Liver (tissue), 9 donors: ENCODE data around the gene KDM5C. TPM values are rescaled to one million over a fixed set of nuclear protein-coding genes. Genes with fewer than 3 reads are reported as not detected.

Source experiments
- DNase-seq: peaks from one replicate; pipeline ENCODE4 v3.0.0-alpha.2; 2017; ENCODE audit warnings: low spot score
- H3K27ac ChIP-seq, 2 donors: one replicate each; pipeline ENCODE4 v1.7.0; 2013; ENCODE audit warnings: inconsistent platforms in 2 of 2, low read length in 2 of 2, control low read depth in 1 of 2, low read depth in 1 of 2, mild to moderate bottlenecking in 1 of 2
- H3K27me3 ChIP-seq, 4 donors: one replicate each; pipeline versions ENCODE4 v1.6.1 to v1.7.0; 2013; ENCODE audit warnings: low read length in 3 of 4, inconsistent platforms in 1 of 4, mild to moderate bottlenecking in 1 of 4, moderate library complexity in 1 of 4; ENCODE audit not compliant: control insufficient read depth in 4 of 4, insufficient read depth in 4 of 4
- H3K36me3 ChIP-seq, 4 donors: one replicate each; pipeline versions ENCODE4 v1.6.1 to v1.7.0; 2013; ENCODE audit warnings: low read length in 3 of 4, mild to moderate bottlenecking in 3 of 4, low read depth in 1 of 4, moderate library complexity in 1 of 4; ENCODE audit not compliant: control insufficient read depth in 4 of 4, insufficient read depth in 3 of 4
- H3K4me1 ChIP-seq, 4 donors: one replicate each; pipeline versions ENCODE4 v1.6.1 to v1.7.0; 2013; ENCODE audit warnings: low read length in 3 of 4, mild to moderate bottlenecking in 3 of 4, moderate library complexity in 1 of 4; ENCODE audit not compliant: control insufficient read depth in 4 of 4, insufficient read depth in 4 of 4
- H3K4me3 ChIP-seq, 3 donors: one replicate each; pipeline versions ENCODE4 v1.6.1 to v1.7.0; 2013; ENCODE audit warnings: low read length in 3 of 3, control low read depth in 1 of 3, low read depth in 1 of 3, mild to moderate bottlenecking in 1 of 3
- H3K9ac ChIP-seq, 2 donors: one replicate each; pipeline ENCODE4 v1.7.0; 2013; ENCODE audit warnings: low read length in 2 of 2, mild to moderate bottlenecking in 2 of 2, moderate library complexity in 2 of 2, control low read depth in 1 of 2, low read depth in 1 of 2
- H3K9me3 ChIP-seq, 4 donors: one replicate each; pipeline versions ENCODE4 v1.6.1 to v1.7.0; 2013; ENCODE audit warnings: low read length in 3 of 4; ENCODE audit not compliant: control insufficient read depth in 4 of 4
- FOXA1 ChIP-seq: IDR thresholded peaks from 2 replicates; pipeline ENCODE4 v1.6.1; 2016; ENCODE audit warnings: antibody characterized with exemption
- FOXA2 ChIP-seq: IDR thresholded peaks from 2 replicates; pipeline ENCODE4 v1.6.1; 2016; ENCODE audit warnings: antibody characterized with exemption
- GABPA ChIP-seq, 2 donors: IDR thresholded peaks in 1 of 2; conservative IDR thresholded peaks in 1 of 2; 2 replicates each; pipeline ENCODE4 v1.6.1; 2016; ENCODE audit warnings: antibody characterized with exemption in 2 of 2, mild to moderate bottlenecking in 1 of 2, moderate library complexity in 1 of 2
- HNF4A ChIP-seq, 2 donors: conservative IDR thresholded peaks; 2 replicates each; pipeline ENCODE4 v1.6.1; 2016; ENCODE audit warnings: antibody characterized with exemption in 2 of 2, mild to moderate bottlenecking in 2 of 2
- JUND ChIP-seq, 2 donors: IDR thresholded peaks; 2 replicates each; pipeline ENCODE4 v1.6.1; 2016; ENCODE audit warnings: antibody characterized with exemption in 2 of 2
- NR2F2 ChIP-seq: IDR thresholded peaks from 2 replicates; pipeline ENCODE4 v1.6.1; 2016; ENCODE audit warnings: antibody characterized with exemption
- RAD21 ChIP-seq, 2 donors: IDR thresholded peaks; 2 replicates each; pipeline ENCODE4 v1.6.1; 2016; ENCODE audit warnings: antibody characterized with exemption in 2 of 2, mild to moderate bottlenecking in 2 of 2
- RXRA ChIP-seq, 2 donors: IDR thresholded peaks; 2 replicates each; pipeline ENCODE4 v1.6.1; 2017 to 2018; ENCODE audit warnings: antibody characterized with exemption in 2 of 2, mild to moderate bottlenecking in 1 of 2
- SP1 ChIP-seq: IDR thresholded peaks from 2 replicates; pipeline ENCODE4 v1.6.1; 2018; ENCODE audit warnings: antibody characterized with exemption, mild to moderate bottlenecking
- TAF1 ChIP-seq: conservative IDR thresholded peaks from 2 replicates; pipeline ENCODE4 v1.6.1; 2016; ENCODE audit warnings: antibody characterized with exemption, mild to moderate bottlenecking
- YY1 ChIP-seq: IDR thresholded peaks from 2 replicates; pipeline ENCODE4 v1.6.1; 2016; ENCODE audit warnings: antibody characterized with exemption, mild to moderate bottlenecking
- WGBS: extraction: QIAGEN DNeasy Blood & Tissue Kit; methylation state at CpG from one replicate; pipeline ENCODE4 v1.1.7; 2013; 5-methylcytosine and 5-hydroxymethylcytosine counted together
- polyA plus RNA-seq, 2 donors: library from polyadenylated mRNA; stranded (reverse) in 1 of 2; unstranded in 1 of 2; fragments of 200-250 nt in 1 of 2; fragments of >200 nt in 1 of 2; fragmentation: Nextera tagmentation in 1 of 2; extraction: Ambion mirVana in 1 of 2; gene quantifications; one replicate each; pipeline versions ENCODE4 v1.2.1 to v1.2.3, GENCODE V29; 2013 to 2015
- total RNA-seq, 2 donors: library from RNA; depleted of rRNA; stranded (reverse); fragments of >200 nt; gene quantifications; one replicate each; pipeline ENCODE4 v1.2.3, GENCODE V29; 2014
- TF ChIP-seq, protein P1 (sequence below): IDR thresholded peaks from 2 replicates; pipeline ENCODE4 v1.6.1; 2016; ENCODE audit warnings: antibody characterized with exemption
- TF ChIP-seq, protein P2 (sequence below): fragments of 150-350 bp; IDR thresholded peaks from 2 replicates; pipeline ENCODE4 v1.5.1; 2017; ENCODE audit warnings: improper control_type of control experiment, low read depth, low read length; ENCODE audit not compliant: missing input control
- TF ChIP-seq, protein P3 (sequence below): IDR thresholded peaks from 2 replicates; pipeline ENCODE4 v1.6.1; 2016; ENCODE audit warnings: antibody characterized with exemption, mild to moderate bottlenecking
- TF ChIP-seq, protein P4 (sequence below): IDR thresholded peaks from 2 replicates; pipeline ENCODE4 v1.6.1; 2016; ENCODE audit warnings: antibody characterized with exemption
- donor health status: healthy.
- donor health status: healthy.
- donor health status: healthy.
- donor health status: healthy.
- donor health status: healthy.

Gene KDM5C
- total and polyA plus RNA-seq, 4 donors = 14.7 to 74.7 (median 27.0) TPM

DNA sequence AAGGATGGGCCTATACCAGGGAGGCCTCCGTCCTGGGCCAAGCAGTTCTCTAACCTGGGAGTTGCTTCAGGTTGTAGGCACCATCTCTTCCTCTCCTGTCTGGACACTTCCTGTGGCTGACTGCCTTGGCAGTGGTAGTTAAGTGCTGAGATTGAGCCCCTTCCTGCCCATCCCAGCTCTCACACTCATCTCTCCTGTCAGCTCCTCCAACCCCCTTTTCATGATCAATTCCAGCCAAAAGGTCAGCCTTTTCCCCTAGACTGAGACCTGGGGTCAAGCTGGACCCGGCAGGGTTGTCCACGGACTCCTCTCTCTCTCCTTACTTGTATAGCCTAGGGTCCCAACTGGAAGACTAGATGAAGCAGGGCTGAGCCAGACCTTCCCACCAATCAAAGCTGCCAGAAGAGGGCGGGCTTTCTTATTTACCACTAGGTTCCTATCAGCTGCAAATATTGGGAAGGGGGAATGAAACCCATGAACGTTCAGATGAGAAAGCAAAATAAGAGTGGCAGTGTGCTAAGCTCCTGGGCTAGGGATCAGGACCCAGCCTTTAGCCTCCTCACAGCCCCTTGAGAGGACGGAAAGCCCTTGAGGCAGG lies 34.5 kb downstream of the KDM5C start:
- no peak for TF ChIP-seq NR2F2
- TF ChIP-seq HNF4A (conservative IDR thresholded peaks at IDR 0.05) = no peak
- TF ChIP-seq RXRA (IDR thresholded peaks at IDR 0.05) = no peak
- no peak for TF ChIP-seq FOXA2
- TF ChIP-seq, protein P1, sequence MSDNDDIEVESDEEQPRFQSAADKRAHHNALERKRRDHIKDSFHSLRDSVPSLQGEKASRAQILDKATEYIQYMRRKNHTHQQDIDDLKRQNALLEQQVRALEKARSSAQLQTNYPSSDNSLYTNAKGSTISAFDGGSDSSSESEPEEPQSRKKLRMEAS = no peak
- no peak for DNase-seq
- Histone ChIP-seq H3K9me3 (no peaks in the 10 kb centered on the region), H3K9ac (no peak overlapping the region), H3K4me1 (no peaks in the 10 kb centered on the region), H3K27ac (no peak overlapping the region), H3K27me3 (no peaks in the 10 kb centered on the region), H3K4me3 (no peak overlapping the region), H3K36me3 (peaks cover 7 to 51% (median 22%) of the 10 kb centered on the region in 4 donors)
- WGBS = 65% methylated on average over 6 of the region's 6 CpGs

DNA sequence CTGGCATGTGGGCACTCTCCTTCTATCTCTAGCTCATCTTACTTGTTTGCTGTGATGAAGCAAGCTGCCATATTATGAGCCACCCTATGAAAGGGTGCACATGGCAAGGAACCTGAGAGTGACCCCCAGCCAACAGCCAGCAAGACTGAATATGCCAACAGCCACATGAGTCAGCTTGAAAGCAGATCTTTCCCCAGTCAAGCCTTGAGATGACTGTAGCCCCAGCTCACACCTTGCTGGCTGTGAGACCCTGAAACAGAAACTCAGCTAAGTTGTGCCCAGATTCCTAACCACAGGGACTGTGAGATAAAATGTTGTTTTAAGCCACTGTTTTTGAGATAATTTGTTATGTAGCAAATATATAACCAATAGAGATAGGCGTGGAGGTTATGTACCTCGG lies 36.2 kb downstream of the KDM5C start:
- Histone ChIP-seq H3K4me3 (no peak overlapping the region), H3K4me1 (no peaks in the 10 kb centered on the region), H3K9me3 (no peaks in the 10 kb centered on the region), H3K27me3 (no peaks in the 10 kb centered on the region), H3K9ac (no peak overlapping the region), H3K27ac (no peak overlapping the region), H3K36me3 (peaks cover 2 to 34% (median 10%) of the 10 kb centered on the region in 4 donors)
- 78% methylated on average over 2 of the region's 2 CpGs for WGBS
- DNase-seq = no peak
- TF ChIP-seq SP1 = no peak
- no peak for TF ChIP-seq JUND (IDR thresholded peaks at IDR 0.05)
- TF ChIP-seq, protein P1 = no peak
- TF ChIP-seq TAF1 = no peak
- TF ChIP-seq, protein P2, sequence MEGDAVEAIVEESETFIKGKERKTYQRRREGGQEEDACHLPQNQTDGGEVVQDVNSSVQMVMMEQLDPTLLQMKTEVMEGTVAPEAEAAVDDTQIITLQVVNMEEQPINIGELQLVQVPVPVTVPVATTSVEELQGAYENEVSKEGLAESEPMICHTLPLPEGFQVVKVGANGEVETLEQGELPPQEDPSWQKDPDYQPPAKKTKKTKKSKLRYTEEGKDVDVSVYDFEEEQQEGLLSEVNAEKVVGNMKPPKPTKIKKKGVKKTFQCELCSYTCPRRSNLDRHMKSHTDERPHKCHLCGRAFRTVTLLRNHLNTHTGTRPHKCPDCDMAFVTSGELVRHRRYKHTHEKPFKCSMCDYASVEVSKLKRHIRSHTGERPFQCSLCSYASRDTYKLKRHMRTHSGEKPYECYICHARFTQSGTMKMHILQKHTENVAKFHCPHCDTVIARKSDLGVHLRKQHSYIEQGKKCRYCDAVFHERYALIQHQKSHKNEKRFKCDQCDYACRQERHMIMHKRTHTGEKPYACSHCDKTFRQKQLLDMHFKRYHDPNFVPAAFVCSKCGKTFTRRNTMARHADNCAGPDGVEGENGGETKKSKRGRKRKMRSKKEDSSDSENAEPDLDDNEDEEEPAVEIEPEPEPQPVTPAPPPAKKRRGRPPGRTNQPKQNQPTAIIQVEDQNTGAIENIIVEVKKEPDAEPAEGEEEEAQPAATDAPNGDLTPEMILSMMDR = no peak
- no peak for TF ChIP-seq RAD21 (IDR thresholded peaks at IDR 0.05)
- TF ChIP-seq FOXA1 = no peak
- no peak for TF ChIP-seq YY1
- TF ChIP-seq FOXA2 = no peak
- TF ChIP-seq, protein P3, sequence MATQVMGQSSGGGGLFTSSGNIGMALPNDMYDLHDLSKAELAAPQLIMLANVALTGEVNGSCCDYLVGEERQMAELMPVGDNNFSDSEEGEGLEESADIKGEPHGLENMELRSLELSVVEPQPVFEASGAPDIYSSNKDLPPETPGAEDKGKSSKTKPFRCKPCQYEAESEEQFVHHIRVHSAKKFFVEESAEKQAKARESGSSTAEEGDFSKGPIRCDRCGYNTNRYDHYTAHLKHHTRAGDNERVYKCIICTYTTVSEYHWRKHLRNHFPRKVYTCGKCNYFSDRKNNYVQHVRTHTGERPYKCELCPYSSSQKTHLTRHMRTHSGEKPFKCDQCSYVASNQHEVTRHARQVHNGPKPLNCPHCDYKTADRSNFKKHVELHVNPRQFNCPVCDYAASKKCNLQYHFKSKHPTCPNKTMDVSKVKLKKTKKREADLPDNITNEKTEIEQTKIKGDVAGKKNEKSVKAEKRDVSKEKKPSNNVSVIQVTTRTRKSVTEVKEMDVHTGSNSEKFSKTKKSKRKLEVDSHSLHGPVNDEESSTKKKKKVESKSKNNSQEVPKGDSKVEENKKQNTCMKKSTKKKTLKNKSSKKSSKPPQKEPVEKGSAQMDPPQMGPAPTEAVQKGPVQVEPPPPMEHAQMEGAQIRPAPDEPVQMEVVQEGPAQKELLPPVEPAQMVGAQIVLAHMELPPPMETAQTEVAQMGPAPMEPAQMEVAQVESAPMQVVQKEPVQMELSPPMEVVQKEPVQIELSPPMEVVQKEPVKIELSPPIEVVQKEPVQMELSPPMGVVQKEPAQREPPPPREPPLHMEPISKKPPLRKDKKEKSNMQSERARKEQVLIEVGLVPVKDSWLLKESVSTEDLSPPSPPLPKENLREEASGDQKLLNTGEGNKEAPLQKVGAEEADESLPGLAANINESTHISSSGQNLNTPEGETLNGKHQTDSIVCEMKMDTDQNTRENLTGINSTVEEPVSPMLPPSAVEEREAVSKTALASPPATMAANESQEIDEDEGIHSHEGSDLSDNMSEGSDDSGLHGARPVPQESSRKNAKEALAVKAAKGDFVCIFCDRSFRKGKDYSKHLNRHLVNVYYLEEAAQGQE = no peak
- no peak for TF ChIP-seq GABPA (IDR thresholded peaks at IDR 0.05 in 1 of 2, conservative IDR thresholded peaks at IDR 0.05 in 1 of 2)
- TF ChIP-seq, protein P4, sequence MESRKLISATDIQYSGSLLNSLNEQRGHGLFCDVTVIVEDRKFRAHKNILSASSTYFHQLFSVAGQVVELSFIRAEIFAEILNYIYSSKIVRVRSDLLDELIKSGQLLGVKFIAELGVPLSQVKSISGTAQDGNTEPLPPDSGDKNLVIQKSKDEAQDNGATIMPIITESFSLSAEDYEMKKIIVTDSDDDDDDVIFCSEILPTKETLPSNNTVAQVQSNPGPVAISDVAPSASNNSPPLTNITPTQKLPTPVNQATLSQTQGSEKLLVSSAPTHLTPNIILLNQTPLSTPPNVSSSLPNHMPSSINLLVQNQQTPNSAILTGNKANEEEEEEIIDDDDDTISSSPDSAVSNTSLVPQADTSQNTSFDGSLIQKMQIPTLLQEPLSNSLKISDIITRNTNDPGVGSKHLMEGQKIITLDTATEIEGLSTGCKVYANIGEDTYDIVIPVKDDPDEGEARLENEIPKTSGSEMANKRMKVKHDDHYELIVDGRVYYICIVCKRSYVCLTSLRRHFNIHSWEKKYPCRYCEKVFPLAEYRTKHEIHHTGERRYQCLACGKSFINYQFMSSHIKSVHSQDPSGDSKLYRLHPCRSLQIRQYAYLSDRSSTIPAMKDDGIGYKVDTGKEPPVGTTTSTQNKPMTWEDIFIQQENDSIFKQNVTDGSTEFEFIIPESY = no peak
- TF ChIP-seq RXRA (IDR thresholded peaks at IDR 0.05) = no peak
